HG02759 (cell line): ENCODE results near the gene MPHOSPH9.
"Not testable (repeated sequence)": the region's sequence is repeated elsewhere in the genome, so short reads cannot be mapped to it uniquely, and the experiment has no call there.

Source experiments
- ATAC-seq: cut with Tn5 transposase; IDR thresholded peaks from one replicate; pipeline ENCODE4 v1.9.1; 2021; ENCODE audit warnings: mild to moderate bottlenecking, moderate library complexity; ENCODE audit not compliant: unreplicated experiment

Gene MPHOSPH9

GRCh38 chr12:123258593-123258992 lies 25.7 kb upstream of the MPHOSPH9 start:
- ATAC-seq: no peak

- ATAC-seq: no peak
Measured at GRCh38 chr12:123254853-123255446, 22.0 kb upstream of the MPHOSPH9 start.

GRCh38 chr12:123253641-123254459 lies 20.9 kb upstream of the MPHOSPH9 start:
- no peak for ATAC-seq

GRCh38 chr12:123252365-123252764 lies 19.4 kb upstream of the MPHOSPH9 start:
- not testable (repeated sequence) for ATAC-seq

- ATAC-seq: no peak
Measured at GRCh38 chr12:123251403-123252076, 18.6 kb upstream of the MPHOSPH9 start.

- no peak for ATAC-seq
Measured at GRCh38 chr12:123250471-123251383, 17.8 kb upstream of the MPHOSPH9 start.

- not testable (repeated sequence) for ATAC-seq
Measured at GRCh38 chr12:123248996-123249741, 16.2 kb upstream of the MPHOSPH9 start.

- not testable (repeated sequence) for ATAC-seq
Measured at GRCh38 chr12:123248129-123248528, 15.2 kb upstream of the MPHOSPH9 start.

GRCh38 chr12:123245678-123246077 lies 12.7 kb upstream of the MPHOSPH9 start:
- no peak for ATAC-seq

GRCh38 chr12:123243671-123244262 lies 10.8 kb upstream of the MPHOSPH9 start:
- ATAC-seq: no peak

GRCh38 chr12:123242116-123242904 lies 9.4 kb upstream of the MPHOSPH9 start:
- ATAC-seq: no peak

GRCh38 chr12:123238961-123239360 lies 6.0 kb upstream of the MPHOSPH9 start:
- ATAC-seq: no peak

- ATAC-seq: no peak
Measured at GRCh38 chr12:123238330-123238682, 5.4 kb upstream of the MPHOSPH9 start.

- ATAC-seq: no peak
Measured at GRCh38 chr12:123237646-123238329, 4.8 kb upstream of the MPHOSPH9 start.

GRCh38 chr12:123233505-123234308 lies 766 bp upstream of the MPHOSPH9 start:
- ATAC-seq: peak; percentile 9

GRCh38 chr12:123232472-123232806 lies 502 bp downstream of the MPHOSPH9 start:
- ATAC-seq: no peak

GRCh38 chr12:123231931-123232330 lies 1.0 kb downstream of the MPHOSPH9 start:
- ATAC-seq: no peak

GRCh38 chr12:123229051-123229450 lies 3.9 kb downstream of the MPHOSPH9 start:
- ATAC-seq: no peak
